ENCODE results near the gene USP7. TPM values are rescaled to one million over a fixed set of nuclear protein-coding genes. Genes with fewer than 3 reads are reported as not detected.
"Not testable (repeated sequence)": the region's sequence is repeated elsewhere in the genome, so short reads cannot be mapped to it uniquely, and the experiment has no call there.

The USP7 gene
- total RNA-seq, 2 donors from 2014 or later, result 42.2 to 57.4 TPM

- H3K4me1 ChIP-seq, result peaks cover 0 to 7% of the 10 kb centered on the region in 2 donors
- DNase-seq (ENCODE audit: low spot score), result no peak
- no peak overlapping the region for H3K27ac ChIP-seq
- no peaks in the 10 kb centered on the region for H3K36me3 ChIP-seq
- H3K4me3 ChIP-seq, result no peak overlapping the region
- no peak for TF ChIP-seq CTCF (IDR thresholded peaks at IDR 0.05)
- no peaks in the 10 kb centered on the region for H3K9me3 ChIP-seq
- H3K27me3 ChIP-seq, result no peaks in the 10 kb centered on the region
Observed at GRCh38 chr16:8872967-8873865, 90.5 kb downstream of the USP7 start.

GRCh38 chr16:8872071-8872470 is 91.6 kb downstream of the USP7 start:
- Histone ChIP-seq H3K36me3 (no peaks in the 10 kb centered on the region), H3K9me3 (no peaks in the 10 kb centered on the region), H3K4me1 (peaks cover 0 to 18% of the 10 kb centered on the region in 2 donors), H3K4me3 (no peak overlapping the region), H3K27ac (no peak overlapping the region), H3K27me3 (no peaks in the 10 kb centered on the region)
- TF ChIP-seq CTCF (IDR thresholded peaks at IDR 0.05), result no peak
- DNase-seq (ENCODE audit: low spot score), result no peak

GRCh38 chr16:8869988-8870241 is 93.8 kb downstream of the USP7 start:
- H3K27me3 ChIP-seq; DNase-seq (ENCODE audit: low spot score); H3K9me3 ChIP-seq; H3K27ac ChIP-seq; H3K36me3 ChIP-seq; H3K4me3 ChIP-seq: not testable (repeated sequence)
- H3K4me1 ChIP-seq, result peaks cover 0 to 39% of the 10 kb centered on the region in 2 donors

GRCh38 chr16:8869212-8869987 is 94.3 kb downstream of the USP7 start:
- Histone ChIP-seq H3K27ac (peak overlapping the region in 1 of 2 donors; percentile 83), H3K27me3 (no peaks in the 10 kb centered on the region), H3K9me3 (no peaks in the 10 kb centered on the region), H3K4me3 (peak overlapping the region; percentile 47 to 72), H3K4me1 (peaks cover 0 to 44% of the 10 kb centered on the region in 2 donors), H3K36me3 (no peaks in the 10 kb centered on the region)
- DNase-seq (ENCODE audit: low spot score), result no peak
- TF ChIP-seq CTCF (IDR thresholded peaks at IDR 0.05), result no peak

- Histone ChIP-seq H3K4me3 (peak within 1 kb of the TSS; percentile 47 to 72), H3K27ac (peak within 1 kb of the TSS; percentile 72 to 83), H3K27me3 (no peaks in the 10 kb centered on the region), H3K4me1 (peaks cover 0 to 52% of the 10 kb centered on the region in 2 donors), H3K9me3 (no peaks in the 10 kb centered on the region), H3K36me3 (no peaks in the 10 kb centered on the region)
- no peak for TF ChIP-seq CTCF (IDR thresholded peaks at IDR 0.05)
- peak; percentile 85 for DNase-seq (ENCODE audit: low spot score)
Observed at GRCh38 chr16:8868416-8869211, 95.1 kb downstream of the USP7 start, which contains the start of gene CARHSP1. Gene CARHSP1, minus strand, starts transcription at chr16:8869006. Its CDS starts 9,678 bp downstream, at chr16:8859328.
